Measurements from ENCODE around the gene SDK2.

GRCh38 chr17:73288534-73289302, 355.5 kb downstream of the SDK2 start:
- TF ChIP-seq PAX5 (IDR thresholded peaks at IDR 0.05; ENCODE audit: insufficient read depth, low read length, severe bottlenecking) (no peak), POLR2A (IDR thresholded peaks at IDR 0.05; ENCODE audit: low read depth, low read length) (no peak), POLR2AphosphoS5 (IDR thresholded peaks at IDR 0.05; ENCODE audit: low read depth, low read length) (no peak)
